Ectodermal cell (in vitro differentiated cells): ENCODE results near the gene SLC29A3. TPM values are rescaled to one million over a fixed set of nuclear protein-coding genes. Genes with fewer than 3 reads are reported as not detected.
A peak's percentile ranks its signal among the peaks of the same experiment; 100 is the strongest.
"Not testable (repeated sequence)": the region's sequence is repeated elsewhere in the genome, so short reads cannot be mapped to it uniquely, and the experiment has no call there.

ENCODE experiments used
- H3K27ac ChIP-seq: 2 replicates; pipeline ENCODE4 v1.7.0; 2013; ENCODE audit warnings: mild to moderate bottlenecking, low read depth, low read length; ENCODE audit not compliant: insufficient read depth, poor library complexity, severe bottlenecking
- H3K27me3 ChIP-seq: 2 replicates; pipeline ENCODE4 v1.7.0; 2013; ENCODE audit warnings: mild to moderate bottlenecking, low read length; ENCODE audit not compliant: insufficient read depth, control insufficient read depth, poor library complexity, severe bottlenecking
- H3K36me3 ChIP-seq: one replicate; pipeline ENCODE4 v1.7.0; 2013; ENCODE audit warnings: low read length; ENCODE audit not compliant: control insufficient read depth, insufficient read depth
- H3K4me1 ChIP-seq: one replicate; pipeline ENCODE4 v1.7.0; 2013; ENCODE audit warnings: low read length; ENCODE audit not compliant: control insufficient read depth, insufficient read depth
- H3K4me3 ChIP-seq: 2 replicates; pipeline ENCODE4 v1.7.0; 2013; ENCODE audit warnings: low read depth, low read length, control low read depth; ENCODE audit not compliant: insufficient read depth
- H3K9me3 ChIP-seq: 2 replicates; pipeline ENCODE4 v1.7.0; 2013; ENCODE audit warnings: mild to moderate bottlenecking, low read length, moderate library complexity; ENCODE audit not compliant: control insufficient read depth
- WGBS, 2 experiments: methylation state at CpG; one replicate each; pipeline ENCODE4 v1.1.7; 2013; ENCODE audit warnings: missing lambda C conversion rate in 2 of 2; 5-methylcytosine and 5-hydroxymethylcytosine counted together
- polyA plus RNA-seq, 4 experiments: library from polyadenylated mRNA; stranded (reverse); fragments of 50-300 nt; gene quantifications; one replicate each; pipeline ENCODE4 v1.2.3, GENCODE V29; 2013

The SLC29A3 gene
- polyA plus RNA-seq (2013, experiment 1 of 4): 15.2 TPM
- polyA plus RNA-seq (2013, experiment 2 of 4): 18.3 TPM
- 15.7 TPM for polyA plus RNA-seq (2013, experiment 3 of 4)
- polyA plus RNA-seq (2013, experiment 4 of 4): 16.3 TPM

DNA sequence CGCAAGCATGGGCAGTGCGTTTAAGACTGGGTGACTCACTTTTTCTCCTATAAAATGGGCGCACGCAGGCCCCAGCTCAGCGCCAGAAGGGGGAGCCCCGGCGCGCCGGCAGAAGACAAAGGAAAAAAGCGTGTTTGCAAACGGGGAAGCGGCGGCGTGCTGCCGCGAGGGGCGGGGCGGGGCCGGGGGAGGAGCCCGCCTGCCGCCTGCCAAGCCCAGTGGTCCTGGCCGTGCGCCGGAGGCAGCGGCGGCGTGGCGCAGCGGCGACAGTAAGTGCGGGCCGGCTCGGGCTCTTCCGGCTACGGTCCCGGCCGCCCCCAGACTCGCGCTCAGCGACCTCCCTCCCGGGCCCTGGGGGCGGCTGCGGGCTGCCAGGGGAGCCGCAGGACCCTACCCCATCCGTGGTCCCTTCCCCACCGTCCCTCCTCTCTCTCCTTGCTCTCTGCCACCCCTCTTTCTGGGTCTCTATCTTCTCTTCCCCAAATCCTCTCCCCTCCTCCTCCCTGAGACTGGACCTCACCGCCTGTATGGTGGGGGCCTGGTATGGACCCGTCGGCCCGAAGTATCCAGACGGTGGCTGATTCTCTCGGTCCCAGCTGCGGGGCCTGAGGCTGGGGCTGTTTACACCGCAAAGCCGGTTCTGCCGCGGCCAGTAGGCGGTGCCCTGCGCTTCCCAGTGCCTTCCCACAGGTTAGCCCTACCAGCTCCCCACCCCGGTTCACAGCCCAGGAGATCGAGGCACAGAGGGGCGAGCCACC lies at the start of gene SLC29A3:
Gene SLC29A3 (plus strand): TSS at position 218 of the 758 bp plus-strand sequence. CDS start 51 bp downstream, at position 269.
- Histone ChIP-seq H3K27ac (peak within 1 kb of the TSS; percentile 60), H3K9me3 (no peaks in the 10 kb centered on the region), H3K27me3 (no peaks in the 10 kb centered on the region), H3K4me3 (peak within 1 kb of the TSS; percentile 72), H3K36me3 (peaks cover 9% of the 10 kb centered on the region), H3K4me1 (peaks cover 8% of the 10 kb centered on the region)
- WGBS, 2 experiments: 1% methylated on average over 62 of the region's 62 CpGs

DNA sequence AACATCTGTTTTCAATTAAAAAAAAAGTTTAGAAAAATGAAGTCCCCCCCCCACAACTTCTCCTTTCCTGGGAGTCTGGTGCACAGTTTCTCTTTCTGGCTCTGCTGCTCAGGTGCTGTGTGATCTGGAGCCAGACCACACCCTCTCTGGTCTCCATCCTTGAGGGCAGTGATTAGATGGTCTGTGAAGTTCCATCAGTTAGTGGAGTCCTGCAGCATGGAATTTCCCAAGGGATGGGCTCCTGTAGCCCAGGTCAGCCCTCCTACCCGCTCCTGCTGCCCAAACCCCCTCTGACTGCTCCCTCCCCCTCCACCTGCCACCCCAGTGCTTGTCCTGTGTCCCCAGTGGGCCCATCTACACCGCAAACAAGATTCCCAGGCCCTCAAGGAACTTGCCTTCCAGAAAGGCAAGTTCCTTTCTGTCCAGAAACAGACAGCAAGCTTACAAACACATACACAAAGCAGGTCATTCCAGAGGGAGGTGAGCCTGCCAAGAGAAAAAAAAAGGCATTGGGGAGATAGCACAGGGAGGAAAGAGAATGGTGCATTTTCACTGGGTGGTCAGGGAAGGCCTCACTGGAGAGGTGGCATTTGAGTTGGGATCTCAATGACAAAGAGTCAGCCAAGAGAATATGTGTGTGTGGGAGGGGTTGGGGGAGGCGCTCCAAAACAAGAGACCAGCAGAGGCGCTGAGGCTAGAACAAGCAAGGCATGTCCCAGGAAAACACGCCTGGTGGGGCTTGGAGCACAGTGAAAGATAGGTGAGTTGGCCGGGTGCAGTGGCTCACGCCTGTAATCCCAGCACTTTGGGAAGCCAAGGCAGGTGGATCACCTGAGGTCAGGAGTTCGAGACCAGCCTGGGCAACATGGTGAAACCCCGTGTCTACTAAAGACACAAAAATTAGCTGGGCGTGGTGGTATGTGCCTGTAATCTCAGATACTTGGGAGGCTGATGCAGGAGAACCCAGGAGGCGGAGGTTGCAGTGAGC lies 49.5 kb upstream of the SLC29A3 start:
- H3K9me3 ChIP-seq: no peaks in the 10 kb centered on the region
- WGBS, 2 experiments: 32% methylated on average over 11 of the region's 11 CpGs
- no peak overlapping the region for H3K4me3 ChIP-seq
- no peaks in the 10 kb centered on the region for H3K36me3 ChIP-seq
- H3K4me1 ChIP-seq: peaks cover 15% of the 10 kb centered on the region
- peak overlapping the region; percentile 44 for H3K27ac ChIP-seq
- H3K27me3 ChIP-seq: no peaks in the 10 kb centered on the region

DNA sequence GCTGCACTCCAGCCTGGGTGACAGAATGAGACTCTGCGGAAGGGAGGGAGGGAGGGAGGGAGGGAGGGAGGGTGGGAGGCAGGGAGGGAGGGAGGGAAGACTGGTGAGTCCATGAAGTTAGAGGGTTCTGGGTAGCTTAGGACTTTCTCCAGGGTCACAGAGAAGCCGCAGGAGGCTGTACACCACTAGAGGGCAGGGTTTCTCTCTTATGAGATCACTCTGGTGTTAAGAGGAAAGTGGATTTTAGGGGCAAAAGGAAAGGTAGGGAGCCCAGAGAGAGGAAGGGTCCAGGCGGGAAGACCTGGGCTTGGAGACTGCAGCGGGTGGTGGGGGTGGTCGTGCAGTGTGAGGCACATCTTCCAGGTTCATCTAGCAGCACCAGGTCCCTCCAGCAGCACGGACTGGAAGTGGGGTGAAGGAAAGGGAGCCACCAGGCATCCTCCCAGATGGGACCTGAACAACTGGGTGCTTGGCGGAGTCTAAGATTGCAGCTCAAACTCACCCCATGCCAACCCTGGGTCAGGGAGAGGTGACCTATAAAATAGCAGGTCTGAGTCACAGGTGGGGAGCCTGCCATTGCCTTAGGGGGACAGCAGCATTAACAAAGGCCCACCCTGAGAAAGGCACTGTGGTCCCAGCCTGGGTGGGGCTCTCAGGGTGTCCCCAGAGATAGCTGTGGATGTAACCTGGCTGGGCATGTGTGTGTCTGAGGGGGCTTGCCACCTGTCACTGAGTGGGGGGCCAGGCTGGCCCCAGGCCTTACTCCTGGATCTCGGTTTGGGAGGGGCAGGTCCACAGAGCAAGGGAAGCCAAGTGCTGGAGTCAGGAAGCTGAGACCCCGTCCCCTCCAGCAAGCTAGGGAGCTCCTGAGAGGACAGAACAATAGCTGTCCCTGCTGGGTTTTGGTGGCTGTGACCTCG lies 48.5 kb upstream of the SLC29A3 start:
- Histone ChIP-seq H3K27ac (no peak overlapping the region), H3K4me1 (peaks cover 15% of the 10 kb centered on the region), H3K4me3 (no peak overlapping the region), H3K36me3 (no peaks in the 10 kb centered on the region), H3K9me3 (no peaks in the 10 kb centered on the region), H3K27me3 (no peaks in the 10 kb centered on the region)
- 58 to 59% methylated on average over 9 of the region's 10 CpGs for WGBS, 2 experiments

DNA sequence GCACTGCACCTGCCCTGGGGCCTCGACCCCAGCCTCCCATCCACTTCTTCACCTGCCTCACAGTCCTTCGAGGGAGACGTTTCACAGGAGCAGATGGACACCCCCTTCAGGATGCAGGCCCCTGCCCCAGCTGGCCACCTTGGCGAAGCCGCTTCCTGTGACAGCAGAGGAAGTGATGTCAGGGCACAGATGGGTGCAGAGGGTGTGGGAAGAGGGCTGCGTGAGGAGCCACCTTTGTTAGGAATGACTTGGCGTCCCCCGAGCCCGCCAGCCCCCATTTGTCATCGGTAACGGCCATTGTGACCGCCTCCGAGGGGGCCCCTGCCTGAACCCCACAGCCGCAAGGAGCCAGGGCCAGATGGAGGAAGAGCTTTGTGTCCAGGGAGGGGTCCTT lies 47.4 kb upstream of the SLC29A3 start:
- Histone ChIP-seq H3K4me1 (peaks cover 15% of the 10 kb centered on the region), H3K27ac (peak overlapping the region; percentile 57), H3K27me3 (no peaks in the 10 kb centered on the region), H3K9me3 (no peaks in the 10 kb centered on the region), H3K36me3 (no peaks in the 10 kb centered on the region), H3K4me3 (no peak overlapping the region)
- 80 to 82% methylated on average over 14 of the region's 14 CpGs for WGBS, 2 experiments

DNA sequence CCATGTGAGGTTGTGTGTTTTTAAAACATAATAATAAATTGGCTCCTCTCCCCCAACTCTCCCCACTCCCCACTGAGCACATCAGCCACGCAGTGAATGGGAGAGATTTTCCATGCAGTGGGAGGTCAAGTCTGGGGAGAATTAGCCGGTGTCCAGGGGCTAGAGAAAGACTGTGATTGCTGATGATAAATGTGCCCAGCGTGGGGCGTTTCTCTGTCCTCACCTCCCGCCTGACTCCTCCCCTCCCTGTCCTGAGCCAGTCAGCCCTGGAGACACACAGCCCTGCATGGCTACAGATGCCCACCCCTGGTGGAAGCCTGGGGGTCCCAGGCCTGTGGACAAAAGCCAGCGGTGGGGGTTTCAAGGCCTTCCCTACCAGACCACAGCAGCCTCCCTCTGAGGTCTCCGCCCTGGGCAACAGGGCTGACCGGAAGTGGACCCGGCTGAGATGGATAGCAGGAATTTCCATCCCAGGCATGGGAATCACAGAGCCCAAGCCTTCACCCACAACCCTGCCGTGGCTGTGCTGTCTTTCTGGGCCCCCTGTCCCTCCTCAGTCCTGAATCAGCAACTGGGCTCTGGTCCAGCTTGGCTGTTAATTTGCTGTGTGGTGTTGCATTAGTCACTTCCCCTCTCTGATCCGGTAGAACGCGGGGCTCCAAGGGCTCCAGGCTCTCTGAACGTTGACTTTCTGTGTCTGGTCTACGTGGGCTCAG lies 46.8 kb upstream of the SLC29A3 start:
- WGBS, 2 experiments: 74 to 75% methylated on average over 14 to 15 of the region's 15 CpGs
- H3K36me3 ChIP-seq: no peaks in the 10 kb centered on the region

DNA sequence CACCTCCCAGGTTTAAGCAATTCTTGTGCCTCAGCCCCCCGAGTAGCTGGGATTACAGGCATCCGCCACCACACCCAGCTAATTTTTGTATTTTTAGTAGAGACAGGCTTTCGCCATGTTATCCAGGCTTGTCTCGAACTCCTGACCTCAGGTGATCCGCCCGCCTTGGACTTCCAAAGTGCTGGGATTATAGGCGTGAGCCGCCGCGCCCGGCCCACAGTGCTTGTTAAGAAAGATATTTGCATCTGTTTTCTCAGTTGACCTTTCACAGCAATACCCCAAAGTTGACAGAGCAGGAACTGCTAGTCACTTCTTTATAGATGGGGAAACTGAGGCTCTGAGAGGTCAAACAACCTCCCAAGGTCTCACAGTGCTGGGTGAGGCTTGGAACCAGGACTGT lies 46.1 kb upstream of the SLC29A3 start:
- H3K36me3 ChIP-seq, H3K27ac ChIP-seq, H3K4me3 ChIP-seq, H3K27me3 ChIP-seq, H3K9me3 ChIP-seq: not testable (repeated sequence)
- 86% methylated on average over 11 of the region's 11 CpGs for WGBS, 2 experiments
- H3K4me1 ChIP-seq: peaks cover 15% of the 10 kb centered on the region

More for the DNA sequence above, 46.8 kb upstream of the SLC29A3 start:
- Histone ChIP-seq H3K9me3 (no peaks in the 10 kb centered on the region), H3K4me1 (peaks cover 15% of the 10 kb centered on the region), H3K4me3 (no peak overlapping the region), H3K27me3 (no peaks in the 10 kb centered on the region), H3K27ac (peak overlapping the region; percentile 57)

DNA sequence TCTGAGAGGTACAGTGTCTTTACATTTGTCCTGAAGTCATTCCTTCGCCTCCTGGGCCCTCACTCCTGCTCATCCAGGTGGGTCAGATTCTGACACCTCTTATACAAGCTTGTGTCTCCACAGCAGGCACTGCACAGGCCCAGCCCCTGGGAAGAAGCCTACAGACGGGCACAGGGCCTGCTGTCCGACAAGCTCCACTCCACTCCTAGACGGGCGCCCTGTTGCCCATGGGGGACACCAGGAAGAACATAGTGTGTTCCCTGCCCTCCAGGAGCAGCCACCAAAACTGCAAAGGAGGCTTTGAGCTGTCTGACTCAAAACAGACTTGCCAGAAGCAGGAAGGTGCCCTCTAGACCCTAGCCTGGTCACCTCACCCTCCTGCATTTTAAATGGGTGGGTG lies 45.6 kb upstream of the SLC29A3 start:
- no peak overlapping the region for H3K27ac ChIP-seq
- whole genome bisulfite sequencing, 2 experiments: 92% methylated on average over 5 of the region's 5 CpGs
- H3K9me3 ChIP-seq: no peaks in the 10 kb centered on the region
- peaks cover 18% of the 10 kb centered on the region for H3K4me1 ChIP-seq
- no peaks in the 10 kb centered on the region for H3K36me3 ChIP-seq
- H3K27me3 ChIP-seq: no peaks in the 10 kb centered on the region
- H3K4me3 ChIP-seq: no peak overlapping the region

DNA sequence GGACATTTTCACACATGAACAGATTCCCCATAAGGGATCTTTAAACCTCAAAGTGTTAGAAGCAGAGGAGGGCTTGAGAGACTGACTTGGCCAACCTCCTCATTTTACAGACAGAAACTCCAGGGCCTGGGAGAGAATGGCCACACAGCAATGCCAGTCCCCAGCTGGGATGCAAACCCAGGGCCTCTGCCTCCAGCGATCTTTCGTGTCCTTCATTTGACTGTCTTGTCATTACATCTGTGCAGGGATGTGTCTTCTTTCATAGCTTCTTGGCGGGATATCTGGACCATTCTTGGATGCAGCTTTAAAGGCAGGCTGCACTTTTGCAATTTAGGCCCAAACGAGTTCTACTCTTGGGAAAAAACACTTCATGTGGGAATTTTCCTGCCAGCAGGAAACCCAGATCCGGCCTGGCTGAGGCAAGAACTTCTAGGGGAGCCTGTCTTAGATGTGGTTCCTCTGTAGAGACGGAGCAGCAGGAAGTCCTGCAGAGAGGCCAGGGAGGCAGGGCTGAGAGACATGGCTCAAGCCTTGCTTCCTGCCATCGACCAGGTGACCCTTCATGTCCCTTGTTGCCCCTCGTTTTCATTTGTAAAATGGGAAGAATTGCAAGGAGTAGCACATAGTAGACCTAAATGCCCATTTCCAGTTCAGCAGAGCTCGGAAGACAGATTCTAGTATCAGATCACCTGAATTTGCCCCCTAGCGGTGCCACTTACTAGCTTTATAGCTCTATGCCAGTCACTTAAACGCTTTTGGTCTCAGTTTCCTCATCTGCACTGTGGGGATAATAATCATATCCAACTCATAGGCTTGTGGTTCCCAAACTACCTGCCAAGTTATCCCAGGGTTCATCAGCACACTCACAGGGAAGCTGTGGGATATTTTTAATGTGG lies 43.9 kb upstream of the SLC29A3 start:
- H3K27me3 ChIP-seq: no peaks in the 10 kb centered on the region
- 73 to 75% methylated on average over 11 of the region's 11 CpGs for WGBS, 2 experiments
- H3K36me3 ChIP-seq: no peaks in the 10 kb centered on the region
- no peak overlapping the region for H3K27ac ChIP-seq
- peaks cover 24% of the 10 kb centered on the region for H3K4me1 ChIP-seq
- no peak overlapping the region for H3K4me3 ChIP-seq
- H3K9me3 ChIP-seq: no peaks in the 10 kb centered on the region
